Fibroblast of villous mesenchyme (primary cell): ENCODE results near the gene HIC1. TPM values are rescaled to one million over a fixed set of nuclear protein-coding genes. Genes with fewer than 3 reads are reported as not detected.

Experiments used
- DNase-seq: peaks from one replicate; pipeline ENCODE4 v3.0.0-alpha.2; 2010; ENCODE audit warnings: low read depth
- H3K4me3 ChIP-seq: 2 replicates; pipeline ENCODE4 v1.5.1; 2011; ENCODE audit warnings: low read depth, mild to moderate bottlenecking, low read length
- total RNA-seq: library from RNA; depleted of rRNA; stranded (reverse); fragments of >200 nt; gene quantifications from 2 replicates; pipeline ENCODE4 v1.2.3, GENCODE V29; 2012
- TF ChIP-seq, protein P1 (sequence below): IDR thresholded peaks from 2 replicates; pipeline ENCODE4 v1.5.1; 2012; ENCODE audit warnings: low read depth, mild to moderate bottlenecking, low read length; ENCODE audit not compliant: insufficient read depth

The HIC1 gene
- total RNA-seq, 1 donor, result 81.6 TPM

DNA sequence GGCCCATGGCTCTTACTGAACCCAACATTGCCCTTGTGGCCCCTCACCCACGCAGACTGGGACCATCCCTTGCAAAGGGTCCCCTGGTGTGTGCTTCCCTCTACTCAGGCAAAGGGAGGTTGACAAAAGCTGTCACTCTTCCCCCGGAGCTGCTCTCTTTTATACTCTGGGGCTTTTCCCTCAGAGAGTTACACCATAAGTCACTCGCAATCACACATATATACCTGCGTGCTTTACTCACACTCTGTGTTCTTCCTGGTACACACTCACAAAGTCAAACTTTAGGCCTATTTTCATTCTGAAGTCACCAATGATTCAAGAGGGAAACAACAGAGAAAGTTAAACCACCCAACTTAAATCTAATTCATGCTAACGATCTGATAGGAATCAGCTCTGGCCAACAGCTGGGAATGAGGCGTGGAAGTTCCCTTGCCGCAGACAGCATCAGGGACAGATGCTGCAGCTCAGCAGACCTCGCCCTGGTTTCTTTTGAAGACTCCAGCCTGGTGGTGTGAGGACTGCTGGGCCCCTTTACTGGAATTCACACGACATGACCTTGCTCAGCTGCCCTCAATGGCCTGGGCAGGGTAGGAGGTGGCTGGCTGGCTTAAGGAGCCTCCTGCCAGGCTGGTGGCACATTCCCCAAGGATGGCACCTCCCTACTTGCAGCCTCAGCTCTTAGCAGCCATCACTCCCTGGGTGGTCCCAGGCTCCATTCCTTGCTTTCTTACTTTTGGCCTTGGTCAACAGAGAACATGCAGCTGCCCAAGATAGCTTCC lies 27.3 kb downstream of the HIC1 start:
- peak; percentile 90 for DNase-seq
- TF ChIP-seq, protein P1, sequence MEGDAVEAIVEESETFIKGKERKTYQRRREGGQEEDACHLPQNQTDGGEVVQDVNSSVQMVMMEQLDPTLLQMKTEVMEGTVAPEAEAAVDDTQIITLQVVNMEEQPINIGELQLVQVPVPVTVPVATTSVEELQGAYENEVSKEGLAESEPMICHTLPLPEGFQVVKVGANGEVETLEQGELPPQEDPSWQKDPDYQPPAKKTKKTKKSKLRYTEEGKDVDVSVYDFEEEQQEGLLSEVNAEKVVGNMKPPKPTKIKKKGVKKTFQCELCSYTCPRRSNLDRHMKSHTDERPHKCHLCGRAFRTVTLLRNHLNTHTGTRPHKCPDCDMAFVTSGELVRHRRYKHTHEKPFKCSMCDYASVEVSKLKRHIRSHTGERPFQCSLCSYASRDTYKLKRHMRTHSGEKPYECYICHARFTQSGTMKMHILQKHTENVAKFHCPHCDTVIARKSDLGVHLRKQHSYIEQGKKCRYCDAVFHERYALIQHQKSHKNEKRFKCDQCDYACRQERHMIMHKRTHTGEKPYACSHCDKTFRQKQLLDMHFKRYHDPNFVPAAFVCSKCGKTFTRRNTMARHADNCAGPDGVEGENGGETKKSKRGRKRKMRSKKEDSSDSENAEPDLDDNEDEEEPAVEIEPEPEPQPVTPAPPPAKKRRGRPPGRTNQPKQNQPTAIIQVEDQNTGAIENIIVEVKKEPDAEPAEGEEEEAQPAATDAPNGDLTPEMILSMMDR, result no peak
- no peak overlapping the region for H3K4me3 ChIP-seq

DNA sequence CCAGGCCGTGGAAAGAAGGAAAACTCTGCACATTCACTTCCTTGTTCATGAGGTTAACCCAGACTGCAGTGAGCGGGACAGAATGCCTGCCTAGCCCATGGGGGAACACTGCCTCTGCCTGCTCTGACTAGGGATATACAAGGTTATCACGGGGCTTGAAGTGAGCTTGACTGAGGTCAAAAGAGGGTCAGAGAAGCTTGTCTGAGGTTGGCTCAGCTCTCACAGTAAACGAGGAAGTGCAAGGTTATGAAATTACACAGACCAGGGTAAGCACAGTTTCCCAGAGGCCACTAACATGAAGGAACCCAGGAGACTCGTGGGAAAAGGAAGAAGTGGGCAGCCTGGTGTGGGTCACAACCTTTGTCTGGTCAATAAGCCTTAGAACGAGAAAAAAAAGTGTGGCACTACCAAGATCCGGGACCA lies 28.7 kb downstream of the HIC1 start:
- peak; percentile 94 for DNase-seq
- TF ChIP-seq, protein P1, result no peak
- H3K4me3 ChIP-seq, result no peak overlapping the region

DNA sequence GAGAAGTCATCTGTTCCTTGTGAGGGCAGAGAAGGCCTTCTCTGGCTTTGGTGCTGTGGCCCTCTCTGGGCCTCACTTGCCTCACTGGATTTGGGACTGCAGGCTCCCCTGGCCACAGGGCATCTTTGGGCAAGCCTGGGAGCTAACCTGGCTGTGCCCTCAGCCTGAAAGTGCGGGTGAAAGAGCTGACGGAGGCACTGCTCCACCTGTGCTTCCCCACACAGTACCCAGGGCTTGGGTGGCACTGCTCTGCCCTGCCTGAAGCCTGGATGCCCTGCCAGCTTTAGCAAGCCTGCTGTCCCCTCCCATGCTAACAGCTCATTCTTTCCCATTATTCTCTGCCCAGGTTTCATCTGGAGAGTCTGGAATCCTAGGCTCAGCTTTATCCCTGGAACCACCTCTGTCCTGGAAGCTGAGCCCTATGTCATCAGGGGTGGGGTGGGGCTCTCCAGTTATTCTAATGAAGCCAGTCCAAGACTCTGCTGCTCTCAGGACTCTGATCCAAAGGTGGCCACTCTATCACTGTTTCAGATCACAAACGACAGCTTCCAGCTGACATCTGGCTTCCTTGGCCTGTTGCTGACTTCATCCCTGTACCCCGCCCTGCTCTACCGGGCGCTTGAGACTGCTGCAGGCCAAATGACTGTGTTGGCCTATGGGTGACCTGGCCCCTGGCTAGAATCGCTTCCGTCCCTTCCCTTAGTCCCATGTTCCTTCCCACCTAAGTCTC lies 29.3 kb downstream of the HIC1 start:
- no peak overlapping the region for H3K4me3 ChIP-seq
- TF ChIP-seq, protein P1, result no peak
- DNase-seq, result peak; percentile 93

DNA sequence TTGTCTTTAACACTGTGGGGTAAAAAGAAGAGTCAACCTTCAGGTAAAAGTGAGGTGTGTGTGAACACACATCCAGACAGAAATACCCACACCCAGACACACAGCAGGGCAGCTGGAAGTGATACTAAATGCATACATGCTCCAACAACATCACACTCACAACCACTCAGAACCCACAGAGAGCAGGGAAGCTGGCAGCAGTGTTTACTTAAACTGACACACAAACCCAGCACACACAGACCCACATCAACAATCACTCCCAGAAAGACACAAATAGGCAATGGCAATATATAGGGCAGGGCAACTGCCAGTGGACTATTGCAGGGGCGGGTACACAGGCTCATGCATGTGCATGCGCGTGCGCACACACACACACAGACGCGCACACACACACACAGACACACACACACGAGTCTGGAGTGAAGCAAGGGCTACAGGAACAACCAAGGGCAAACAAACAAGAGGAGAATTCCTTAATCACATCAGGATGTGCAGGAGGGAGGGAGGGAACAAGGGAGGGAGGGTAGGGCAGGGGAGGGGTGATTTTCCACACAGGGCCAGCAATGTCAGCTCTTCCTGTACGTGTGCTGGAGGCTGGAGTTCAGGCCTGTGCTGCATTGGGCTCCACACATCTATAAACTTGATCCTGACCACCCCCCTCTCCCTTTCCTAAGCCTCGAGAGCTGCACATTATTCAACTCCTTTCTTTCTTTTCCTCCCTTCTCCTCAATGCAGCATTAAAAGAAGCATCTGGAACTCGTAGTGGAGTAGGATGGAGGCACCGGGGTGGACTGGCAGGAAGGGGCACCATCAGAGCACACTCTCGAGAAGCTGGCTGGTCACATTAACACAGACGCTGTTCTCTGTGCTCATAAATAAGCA lies 30.1 kb downstream of the HIC1 start:
- peak; percentile 96 for DNase-seq
- no peak overlapping the region for H3K4me3 ChIP-seq
- TF ChIP-seq, protein P1, result no peak

DNA sequence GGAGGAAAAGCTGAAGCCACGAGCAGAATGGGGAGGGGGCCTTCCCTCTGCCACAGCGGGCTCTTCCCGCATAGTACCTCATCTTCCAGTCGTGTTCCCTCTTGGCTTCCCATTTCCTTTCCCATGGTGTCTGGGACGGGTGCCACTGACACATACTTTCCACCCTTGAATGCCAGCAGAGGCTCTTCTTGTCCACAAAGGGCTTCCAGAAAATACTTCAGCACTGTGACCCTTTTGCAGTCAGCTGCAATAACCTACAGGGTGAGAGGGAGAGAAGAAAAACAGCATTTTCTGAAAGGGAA lies 30.7 kb downstream of the HIC1 start:
- H3K4me3 ChIP-seq, result no peak overlapping the region
- peak; percentile 69 for DNase-seq
- TF ChIP-seq, protein P1, result no peak

DNA sequence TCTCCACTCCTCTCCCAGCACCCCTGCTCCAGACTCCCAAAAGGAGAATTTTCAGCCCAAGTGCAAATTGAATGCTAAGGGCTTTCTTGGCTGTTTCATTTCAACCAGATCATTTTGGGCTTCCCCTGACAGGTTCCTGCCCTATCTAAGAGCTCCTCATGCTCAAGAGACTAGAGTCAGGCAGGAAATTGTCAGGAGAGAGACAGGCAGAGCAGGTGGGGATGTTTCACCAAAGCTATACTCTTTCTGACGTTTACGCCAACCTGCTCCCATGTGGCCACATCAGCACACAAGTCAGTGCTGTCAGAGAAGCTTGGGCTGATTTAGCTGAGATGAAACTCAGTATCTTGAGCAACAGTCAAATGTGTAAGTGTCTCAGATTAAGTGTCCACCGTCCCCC lies 31.4 kb downstream of the HIC1 start:
- DNase-seq, result no peak
- H3K4me3 ChIP-seq, result no peak overlapping the region
- TF ChIP-seq, protein P1, result no peak
